ENCODE results near the gene TNFRSF21. TPM values are rescaled to one million over a fixed set of nuclear protein-coding genes. Genes with fewer than 3 reads are reported as not detected.
"Not testable (repeated sequence)": the region's sequence is repeated elsewhere in the genome, so short reads cannot be mapped to it uniquely, and the experiment has no call there.

Gene TNFRSF21
- total RNA-seq, 1 donor from 2014 or later = 6.7 TPM

GRCh38 chr6:47321577-47321976, 11.9 kb upstream of the TNFRSF21 start:
- DNase-seq = no peak

- DNase-seq = no peak
Measured at GRCh38 chr6:47319867-47320266, 10.2 kb upstream of the TNFRSF21 start.

- DNase-seq = no peak
Measured at GRCh38 chr6:47319382-47319781, 9.7 kb upstream of the TNFRSF21 start.

- DNase-seq = no peak
Measured at GRCh38 chr6:47318236-47318989, 8.7 kb upstream of the TNFRSF21 start.

GRCh38 chr6:47315181-47315580, 5.5 kb upstream of the TNFRSF21 start:
- DNase-seq = not testable (repeated sequence)

GRCh38 chr6:47310131-47310480, 401 bp upstream of the TNFRSF21 start:
- no peak for DNase-seq

- DNase-seq = no peak
Measured at GRCh38 chr6:47308552-47309290, 984 bp downstream of the TNFRSF21 start.

GRCh38 chr6:47308198-47308517, 1.5 kb downstream of the TNFRSF21 start:
- DNase-seq = no peak

- no peak for DNase-seq
Measured at GRCh38 chr6:47307362-47308197, 2.1 kb downstream of the TNFRSF21 start.

GRCh38 chr6:47306887-47307286, 2.8 kb downstream of the TNFRSF21 start:
- DNase-seq = no peak

GRCh38 chr6:47303861-47304260, 5.8 kb downstream of the TNFRSF21 start:
- no peak for DNase-seq

GRCh38 chr6:47303342-47303741, 6.4 kb downstream of the TNFRSF21 start:
- DNase-seq = no peak

GRCh38 chr6:47302043-47302442, 7.7 kb downstream of the TNFRSF21 start:
- no peak for DNase-seq

- no peak for DNase-seq
Measured at GRCh38 chr6:47301441-47301840, 8.3 kb downstream of the TNFRSF21 start.

- no peak for DNase-seq
Measured at GRCh38 chr6:47300417-47300816, 9.3 kb downstream of the TNFRSF21 start.

GRCh38 chr6:47299965-47300364, 9.7 kb downstream of the TNFRSF21 start:
- no peak for DNase-seq

- DNase-seq = no peak
Measured at GRCh38 chr6:47298475-47298874, 11.2 kb downstream of the TNFRSF21 start.

- no peak for DNase-seq
Measured at GRCh38 chr6:47294990-47295389, 14.7 kb downstream of the TNFRSF21 start.

GRCh38 chr6:47292944-47293343, 16.8 kb downstream of the TNFRSF21 start:
- DNase-seq = no peak

- DNase-seq = no peak
Measured at GRCh38 chr6:47292027-47292426, 17.7 kb downstream of the TNFRSF21 start.

- no peak for DNase-seq
Measured at GRCh38 chr6:47290124-47290834, 19.4 kb downstream of the TNFRSF21 start.
